GM12891 (cell line): ENCODE measurements around the gene PRUNE2.

Experiments used
- POLR2A ChIP-seq: IDR thresholded peaks from 2 replicates; pipeline ENCODE4 v1.6.1; 2011; ENCODE audit warnings: low read depth, low read length, control low read depth
- POLR2AphosphoS5 ChIP-seq: IDR thresholded peaks from 2 replicates; pipeline ENCODE4 v1.6.1; 2011; ENCODE audit warnings: low read depth, low read length, control low read depth

- TF ChIP-seq POLR2AphosphoS5 (no peak), POLR2A (no peak)
Measured at GRCh38 chr9:76620996-76621395, 284.9 kb downstream of the PRUNE2 start.
